Measurements from ENCODE around the gene PRPF31. TPM values are rescaled to one million over a fixed set of nuclear protein-coding genes. Genes with fewer than 3 reads are reported as not detected.

The PRPF31 gene
- total RNA-seq, 1 experiment from 2014 or later: 84.4 TPM

GRCh38 chr19:54100561-54100960 lies 15.0 kb upstream of the PRPF31 start, which contains the start of gene OSCAR:
Gene OSCAR, minus strand, starts transcription at chr19:54100803. Its CDS starts 11 bp downstream, at chr19:54100792.
- Histone ChIP-seq H3K79me1 (ENCODE audit: insufficient read depth, low read depth, low read length, poor library complexity, severe bottlenecking) (peaks cover 4% of the 10 kb centered on the region), H4K8ac (replicated peaks; ENCODE audit: insufficient read length, low read depth, low read length) (no peak within 1 kb of the TSS), H2BK15ac (ENCODE audit: low read depth, low read length) (no peak within 1 kb of the TSS), H3K9ac (ENCODE audit: extremely low read depth, insufficient read length, low read length) (no peak within 1 kb of the TSS), H4K20me1 (ENCODE audit: control insufficient read depth, insufficient read depth, insufficient read length) (no peaks in the 10 kb centered on the region), H3K56ac (ENCODE audit: insufficient read length, low read depth, low read length) (no peak within 1 kb of the TSS), H3K4me2 (ENCODE audit: insufficient read depth, insufficient read length, low read length) (no peak within 1 kb of the TSS), H3K23ac (ENCODE audit: insufficient read length, low read depth, low read length) (no peak within 1 kb of the TSS), H3K27me3 (ENCODE audit: insufficient read depth, low read length) (no peaks in the 10 kb centered on the region; the same call in 1 of the 2 replicates), H2AFZ (ENCODE audit: low read length) (no peak within 1 kb of the TSS), H2AK5ac (ENCODE audit: insufficient read length, low read length) (no peak within 1 kb of the TSS), H3K79me2 (ENCODE audit: insufficient read depth, low read length) (peaks cover 1% of the 10 kb centered on the region; the same call in 1 of the 2 replicates), H2BK20ac (ENCODE audit: low read depth, low read length, poor library complexity, severe bottlenecking) (no peak within 1 kb of the TSS), H2BK12ac (ENCODE audit: insufficient read length, low read depth, low read length) (no peak within 1 kb of the TSS), H3K4me1 (ENCODE audit: insufficient read depth, low read length) (no peaks in the 10 kb centered on the region), H4K5ac (ENCODE audit: insufficient read length, low read depth, low read length) (no peak within 1 kb of the TSS), H3K27ac (ENCODE audit: insufficient read length, low read depth, low read length) (no peak within 1 kb of the TSS), H3K4ac (ENCODE audit: low read depth, low read length) (no peak within 1 kb of the TSS), H2BK120ac (ENCODE audit: low read depth, low read length, poor library complexity, severe bottlenecking) (no peak within 1 kb of the TSS), H4K91ac (ENCODE audit: insufficient read length, low read depth, low read length) (no peak within 1 kb of the TSS), H3K9me3 (ENCODE audit: control insufficient read depth, low read depth, low read length) (no peaks in the 10 kb centered on the region), H3T11ph (ENCODE audit: low read length) (no peak within 1 kb of the TSS), H3K18ac (ENCODE audit: insufficient read length, low read depth, low read length) (no peak within 1 kb of the TSS), H2BK5ac (ENCODE audit: insufficient read length, low read length) (no peak within 1 kb of the TSS), H3K23me2 (ENCODE audit: insufficient read length, low read depth, low read length, poor library complexity, severe bottlenecking) (peaks cover 9% of the 10 kb centered on the region), H3K14ac (ENCODE audit: insufficient read depth, low read length) (no peak within 1 kb of the TSS)
- H3K36me3 Mint-ChIP-seq (ENCODE audit: insufficient read depth in 1 of 3, low read depth in 3 of 3): peaks cover 3 to 12% (median 8%) of the 10 kb centered on the region in 3 experiments
- DNase-seq: no peak
- H3K27me3 Mint-ChIP-seq (ENCODE audit: low read depth): peaks cover 12% of the 10 kb centered on the region
- TF ChIP-seq CTCF (conservative IDR thresholded peaks at IDR 0.05): no peak
- WGBS (ENCODE audit: extremely low coverage, insufficient read length, low lambda C conversion rate): no CpG with 5 or more reads among the region's 5 CpGs
- H3K4me1 Mint-ChIP-seq: peaks cover 11 to 21% of the 10 kb centered on the region in 2 experiments
- peak within 1 kb of the TSS in 1 of 2 experiments; percentile 53; a peak in 2 of 5 replicates for H3K4me3 Mint-ChIP-seq
- H3K27ac Mint-ChIP-seq: peak within 1 kb of the TSS; percentile 61 to 80 (median 79); a peak in 4 of 7 replicates
- no peaks in the 10 kb centered on the region; a peak in 1 of 5 replicates for H3K9me3 Mint-ChIP-seq
